Left hindlimb (tissue), 1 donor: ENCODE data around the gene PRKAR1B.

Experiments used
- DNase-seq: peaks from one replicate; pipeline ENCODE4 v3.0.0-alpha.2; 2018

The PRKAR1B gene

DNA sequence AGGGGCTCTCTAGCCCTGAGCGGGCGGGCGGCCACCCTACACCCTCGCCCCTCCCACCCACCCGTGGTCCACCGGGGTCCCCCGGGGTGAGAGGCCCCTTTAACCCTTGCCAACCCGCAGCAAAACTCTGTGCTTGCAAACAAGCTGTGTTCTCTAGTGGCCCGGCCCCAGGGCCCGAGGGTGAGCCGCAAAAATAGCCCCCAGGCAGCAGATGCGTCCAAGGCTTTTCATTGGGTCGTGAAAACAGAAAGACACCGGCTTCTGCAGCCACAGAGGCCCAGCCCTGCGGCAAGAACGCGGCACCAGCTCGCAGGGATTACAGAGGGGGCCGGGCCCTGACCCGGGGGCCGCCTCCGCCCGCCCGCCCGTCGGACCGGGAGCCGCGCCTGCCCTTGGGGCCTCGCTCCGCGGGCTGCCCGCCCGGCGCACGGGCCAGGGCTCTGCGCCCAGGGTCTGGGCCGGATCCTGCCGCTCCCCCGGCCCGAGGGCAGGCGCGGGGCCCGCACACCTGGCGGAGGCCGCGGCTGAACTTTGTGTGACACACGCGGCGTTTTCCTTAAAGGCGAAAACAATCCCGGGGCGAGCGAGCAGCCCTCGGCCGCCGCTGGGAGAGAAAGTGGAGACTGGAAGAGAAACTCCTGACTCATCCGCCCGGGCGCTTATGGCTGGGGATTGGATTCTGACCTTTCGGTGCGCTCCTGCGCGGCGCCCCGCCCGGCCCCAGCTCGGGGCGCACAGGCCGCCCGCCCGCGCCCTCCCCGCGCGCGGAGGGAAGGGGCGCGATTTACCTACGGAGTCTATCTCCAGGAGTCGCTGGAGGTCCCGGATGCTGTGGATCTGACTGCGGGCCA lies 210.2 kb downstream of the PRKAR1B start:
- DNase-seq: no peak

DNA sequence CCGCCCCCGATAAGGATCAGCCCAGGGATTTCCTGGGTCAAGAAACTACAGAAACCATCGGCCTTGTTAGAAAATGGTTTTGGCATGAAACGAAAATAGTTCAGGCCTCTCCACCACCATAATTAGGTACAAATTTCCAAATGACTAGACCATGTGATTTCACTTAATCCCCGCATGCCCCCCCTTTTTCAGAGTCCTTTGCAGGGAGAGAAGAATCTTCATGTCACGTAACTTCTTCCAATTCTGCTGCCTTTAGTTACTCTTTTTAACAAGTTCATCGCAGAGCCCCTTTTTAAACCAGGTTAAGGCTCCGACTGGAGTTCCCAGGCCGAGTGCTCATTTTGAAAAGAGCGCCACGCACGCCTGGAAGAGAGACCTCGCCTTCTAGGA lies 210.9 kb downstream of the PRKAR1B start:
- no peak for DNase-seq

DNA sequence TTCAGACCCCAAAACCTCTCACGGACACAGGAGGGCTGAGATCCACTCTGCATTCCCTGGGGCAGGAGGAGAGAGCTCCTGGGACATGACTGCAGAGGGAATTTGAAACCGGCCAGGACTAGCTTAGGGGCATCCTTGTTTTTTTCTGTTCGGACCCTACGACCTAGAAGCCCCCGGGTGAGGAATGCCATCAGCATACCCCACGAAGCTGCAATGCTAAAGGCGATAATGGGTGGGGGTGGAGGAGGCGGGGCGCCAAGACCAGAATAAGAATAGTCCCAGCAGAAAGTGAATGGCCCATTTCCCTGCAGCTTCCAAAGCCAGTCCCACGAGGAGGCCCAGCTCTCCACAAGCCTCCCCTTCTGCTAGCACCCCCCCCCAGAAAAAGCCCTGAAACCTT lies 211.5 kb downstream of the PRKAR1B start:
- DNase-seq: no peak

DNA sequence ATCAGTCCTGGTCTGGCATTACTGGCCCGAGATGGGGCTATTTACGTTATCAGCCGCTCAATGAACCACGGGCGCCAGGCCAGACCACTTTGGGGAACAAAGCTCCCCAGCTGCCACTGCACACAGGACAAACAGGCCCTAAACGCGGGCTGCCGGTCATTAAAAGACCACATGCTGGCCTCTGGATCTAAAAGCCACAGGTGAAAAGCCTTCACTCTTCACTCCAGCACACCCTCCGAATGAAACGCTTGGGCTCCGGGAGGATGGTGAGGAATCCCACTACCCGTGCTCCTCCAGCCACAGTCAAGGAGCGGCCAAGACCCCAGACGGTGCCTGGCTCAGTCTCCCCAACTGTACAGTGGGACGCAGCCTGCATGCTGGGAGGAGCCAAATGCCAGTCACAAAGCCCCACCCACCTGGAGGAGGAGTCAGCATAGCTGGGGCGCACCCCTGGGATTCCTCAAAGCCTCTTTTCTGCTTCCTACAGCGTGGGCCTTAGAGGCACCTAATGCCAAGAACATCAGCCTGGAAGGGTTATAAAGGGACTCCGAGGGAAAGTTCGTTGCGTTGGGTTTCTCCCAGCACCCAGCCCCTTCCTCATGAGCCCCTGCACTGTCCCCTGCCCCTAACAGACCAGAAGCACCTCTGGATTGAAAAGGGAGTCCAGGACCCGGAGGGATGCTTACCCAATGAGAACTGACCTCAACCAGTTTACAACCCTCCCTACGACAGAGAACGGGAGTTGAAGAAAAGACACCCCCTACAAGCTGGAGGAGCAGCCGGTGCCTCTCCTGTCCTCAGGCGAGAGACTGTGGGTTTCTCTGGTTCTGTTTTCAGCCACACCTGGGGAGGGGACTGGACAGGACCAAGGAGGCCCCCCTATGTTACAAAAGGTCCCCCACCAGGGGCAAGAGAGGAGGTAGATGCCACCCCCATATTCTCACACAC lies 212.2 kb downstream of the PRKAR1B start:
- no peak for DNase-seq

DNA sequence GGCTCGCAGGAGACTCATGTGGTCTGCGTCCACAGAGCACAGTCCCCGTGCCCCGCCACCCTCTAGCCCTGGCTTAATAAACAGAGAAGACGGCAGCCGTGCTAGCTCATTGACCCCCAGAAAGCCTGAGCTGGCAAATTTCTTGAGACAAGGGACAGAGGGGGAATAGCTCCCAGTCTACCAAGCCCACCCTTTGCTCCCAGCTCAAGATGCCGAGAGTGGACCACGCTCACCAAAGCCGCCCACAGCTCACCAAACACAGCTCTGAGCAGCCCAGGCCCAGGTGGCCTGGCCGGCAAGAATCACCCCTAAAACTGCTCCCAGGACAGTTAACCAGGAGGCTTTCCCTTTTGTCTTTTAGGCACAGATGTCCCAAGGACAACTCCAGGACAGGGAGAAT lies 212.8 kb downstream of the PRKAR1B start:
- DNase-seq: no peak

DNA sequence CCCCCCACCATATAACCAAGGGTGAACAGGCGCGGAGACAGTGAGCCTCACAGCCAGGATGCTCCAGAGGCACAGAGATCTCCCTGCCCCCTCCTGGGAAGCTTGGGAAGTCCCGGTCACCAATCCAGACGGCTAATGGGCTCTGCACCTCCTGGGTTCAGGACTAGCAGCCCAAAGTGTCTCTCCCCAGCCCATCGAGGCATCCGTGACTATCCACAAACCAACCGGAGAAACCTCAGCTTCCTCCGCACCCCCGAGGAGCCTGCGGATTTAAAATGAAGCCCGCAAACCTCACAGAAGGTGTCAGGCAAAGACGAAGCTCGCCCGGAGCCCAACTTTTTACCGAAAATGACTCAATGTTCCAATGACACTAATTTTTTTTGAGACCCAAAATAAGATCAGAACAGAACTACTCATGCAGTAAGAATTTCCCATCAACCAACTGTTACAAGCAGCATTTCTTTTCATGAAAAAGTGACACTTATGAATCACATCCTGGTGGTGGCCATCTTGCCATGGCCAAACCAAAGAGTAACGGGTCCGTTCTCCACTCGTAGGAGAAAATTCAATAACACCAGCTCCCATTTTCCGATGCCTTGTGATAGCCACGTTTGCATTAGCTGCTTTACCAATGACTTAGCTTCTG lies 213.4 kb downstream of the PRKAR1B start:
- DNase-seq: no peak

DNA sequence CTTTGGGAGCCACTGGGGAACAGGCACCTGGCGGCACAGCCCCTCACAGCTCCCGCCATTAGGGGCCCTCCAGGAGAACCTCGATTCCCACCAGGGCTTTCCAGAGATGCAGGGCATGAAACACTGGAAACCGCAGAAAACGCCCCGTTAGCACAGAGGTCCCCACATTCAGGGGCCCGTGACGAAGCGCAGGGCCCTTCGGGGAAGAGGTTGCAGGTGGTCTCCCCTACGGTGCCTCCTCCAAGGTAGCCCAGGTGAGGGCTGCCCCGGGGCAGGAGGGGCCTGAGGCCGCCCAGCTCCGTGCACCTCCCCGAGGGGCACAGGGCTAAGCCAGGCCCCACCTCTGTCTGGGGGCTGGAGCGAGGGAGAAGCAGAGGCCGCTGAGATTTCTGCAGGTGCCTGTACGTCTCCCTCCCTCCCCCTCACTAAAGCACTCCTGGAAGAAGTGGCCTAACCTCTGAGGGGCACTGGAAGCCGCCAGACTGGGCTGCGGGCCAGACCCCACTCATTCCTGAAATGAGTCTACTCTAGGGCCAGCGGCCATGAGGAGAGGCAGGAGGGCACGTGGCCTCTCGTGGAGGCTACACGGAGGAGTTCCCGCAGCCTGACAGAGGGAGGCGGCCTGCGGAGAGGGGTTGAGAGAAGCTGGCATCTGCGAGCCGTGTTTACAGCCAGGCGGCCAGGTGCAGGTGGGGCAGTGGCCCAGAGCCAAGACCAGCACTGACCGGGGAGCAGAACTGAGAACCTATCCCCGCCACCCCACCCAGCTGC lies 214.4 kb downstream of the PRKAR1B start:
- DNase-seq: no peak

DNA sequence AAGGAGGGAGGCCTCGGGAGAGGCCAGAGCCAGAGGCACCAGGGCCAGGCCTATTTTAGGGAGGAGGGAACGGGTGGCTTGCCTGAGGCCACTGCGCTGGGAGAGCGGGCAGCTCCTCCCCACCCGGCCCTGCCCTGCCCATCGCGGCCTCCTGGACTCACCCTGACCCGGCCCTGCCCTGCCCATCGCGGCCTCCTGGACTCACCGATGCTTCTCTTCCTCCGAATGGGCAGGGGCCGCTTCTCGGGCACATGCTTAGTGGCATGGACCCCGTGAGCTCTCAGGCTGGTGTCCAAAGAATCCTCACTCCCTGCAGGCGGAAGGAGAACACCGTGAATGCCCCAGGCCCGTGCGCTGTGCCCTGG lies 215.0 kb downstream of the PRKAR1B start:
- no peak for DNase-seq

DNA sequence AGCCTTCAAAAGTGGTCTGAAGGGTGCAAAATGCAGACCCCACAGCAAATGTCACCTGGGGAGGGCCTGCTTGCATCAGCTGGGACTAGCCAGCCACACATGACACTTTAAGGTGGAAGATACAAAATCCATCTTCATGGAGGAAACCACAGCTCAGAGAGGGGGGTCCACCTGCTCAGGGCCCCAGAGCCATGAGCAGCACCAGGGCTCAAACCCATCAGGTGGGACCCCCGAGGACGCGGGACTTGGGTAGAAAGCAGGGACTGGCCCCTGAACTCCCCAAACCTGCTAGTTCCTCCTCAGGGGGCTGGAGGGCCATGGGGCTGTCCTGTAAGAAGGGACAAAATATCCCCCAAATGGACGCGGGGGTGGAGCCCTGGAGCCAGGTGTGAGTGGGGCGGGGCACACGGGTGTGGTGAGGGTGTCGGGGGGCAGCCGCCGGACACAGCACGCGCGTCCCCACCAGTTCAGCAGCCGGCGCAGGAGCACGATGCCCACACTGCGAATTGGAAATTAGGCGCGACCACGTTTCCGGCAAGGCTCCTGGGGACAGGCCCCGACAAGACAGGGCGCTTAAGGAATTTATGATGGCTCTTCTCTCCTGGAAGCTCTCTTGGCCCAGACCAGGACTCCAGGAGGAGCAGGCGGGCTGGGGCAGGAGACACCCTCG lies 215.5 kb downstream of the PRKAR1B start:
- DNase-seq: peak; percentile 23

DNA sequence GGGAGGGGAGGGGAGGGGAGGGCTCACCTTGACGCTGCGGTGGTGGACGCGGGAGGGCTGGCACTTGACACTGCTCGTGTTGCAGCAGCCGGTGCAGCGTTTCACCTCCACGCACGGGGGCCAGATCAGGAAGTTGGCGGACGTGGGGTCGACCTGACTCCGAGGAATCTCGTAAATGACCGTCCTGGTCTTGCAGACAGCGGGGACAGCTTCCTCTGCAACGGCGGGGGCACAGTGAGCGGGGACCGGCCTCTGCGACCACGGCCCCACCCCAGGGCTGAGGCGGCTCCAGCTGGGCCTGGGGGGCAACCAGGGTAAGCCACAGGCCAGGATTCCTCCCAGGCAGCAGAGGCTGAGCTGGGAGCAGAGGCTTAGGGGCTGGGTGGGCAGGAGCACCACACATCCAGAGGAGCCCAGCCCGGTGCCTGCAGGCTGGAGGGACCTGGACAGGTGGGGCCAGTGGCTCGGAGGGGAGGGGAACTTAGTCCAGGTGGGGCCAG lies 216.2 kb downstream of the PRKAR1B start:
- DNase-seq: peak; percentile 12

DNA sequence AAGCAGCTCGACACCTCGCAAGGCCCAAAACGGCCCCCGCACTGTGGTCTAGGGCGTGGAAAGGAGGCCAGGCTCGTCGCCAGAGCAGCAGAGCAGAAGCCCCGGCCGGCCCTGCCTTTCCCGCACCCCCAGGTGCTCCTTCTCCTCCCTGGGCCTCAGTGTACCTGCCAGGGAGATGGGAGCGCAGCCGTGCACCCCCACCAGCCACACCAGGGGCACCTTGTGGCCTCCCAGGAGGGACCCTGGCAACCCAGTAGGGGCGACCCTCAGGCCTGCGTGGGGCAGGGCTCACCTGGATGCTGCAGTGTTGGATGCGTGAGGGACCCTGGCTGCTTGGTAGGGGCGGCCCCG lies 217.0 kb downstream of the PRKAR1B start:
- DNase-seq: peak; percentile 23

DNA sequence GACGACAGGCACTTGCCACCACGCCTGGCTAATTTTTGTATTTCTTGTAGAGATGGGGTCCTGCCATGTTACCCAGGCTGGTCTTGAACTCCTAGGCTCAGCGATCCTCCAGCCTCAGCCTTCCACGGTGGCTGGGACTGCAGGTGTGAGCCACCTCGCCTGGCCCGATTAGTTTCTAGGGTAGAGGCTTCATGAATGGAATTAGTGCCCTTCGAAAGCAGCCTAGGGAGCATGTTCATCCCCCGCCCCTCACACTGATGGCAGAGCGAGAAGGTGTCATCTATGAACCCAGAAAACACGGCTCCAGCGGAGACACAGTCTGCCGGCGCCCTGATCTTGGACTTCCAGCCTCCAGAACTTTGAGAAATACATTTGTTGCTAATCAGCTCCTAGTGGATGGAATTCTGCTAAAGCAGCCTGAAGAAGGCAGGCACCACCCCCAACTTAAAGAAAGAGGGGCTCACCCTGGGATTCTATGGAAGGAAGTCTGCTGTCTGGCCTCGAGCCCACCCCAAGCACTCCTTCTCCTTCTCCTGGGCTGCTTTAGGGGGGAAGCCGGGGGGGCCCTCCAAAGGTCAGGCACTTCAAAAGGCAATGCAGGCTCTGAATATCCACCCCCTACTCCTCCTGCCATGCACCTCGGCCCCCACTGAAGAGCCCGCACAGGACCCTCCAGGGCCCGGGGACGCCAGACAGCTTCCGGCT lies 217.5 kb downstream of the PRKAR1B start:
- DNase-seq: peak; percentile 19

DNA sequence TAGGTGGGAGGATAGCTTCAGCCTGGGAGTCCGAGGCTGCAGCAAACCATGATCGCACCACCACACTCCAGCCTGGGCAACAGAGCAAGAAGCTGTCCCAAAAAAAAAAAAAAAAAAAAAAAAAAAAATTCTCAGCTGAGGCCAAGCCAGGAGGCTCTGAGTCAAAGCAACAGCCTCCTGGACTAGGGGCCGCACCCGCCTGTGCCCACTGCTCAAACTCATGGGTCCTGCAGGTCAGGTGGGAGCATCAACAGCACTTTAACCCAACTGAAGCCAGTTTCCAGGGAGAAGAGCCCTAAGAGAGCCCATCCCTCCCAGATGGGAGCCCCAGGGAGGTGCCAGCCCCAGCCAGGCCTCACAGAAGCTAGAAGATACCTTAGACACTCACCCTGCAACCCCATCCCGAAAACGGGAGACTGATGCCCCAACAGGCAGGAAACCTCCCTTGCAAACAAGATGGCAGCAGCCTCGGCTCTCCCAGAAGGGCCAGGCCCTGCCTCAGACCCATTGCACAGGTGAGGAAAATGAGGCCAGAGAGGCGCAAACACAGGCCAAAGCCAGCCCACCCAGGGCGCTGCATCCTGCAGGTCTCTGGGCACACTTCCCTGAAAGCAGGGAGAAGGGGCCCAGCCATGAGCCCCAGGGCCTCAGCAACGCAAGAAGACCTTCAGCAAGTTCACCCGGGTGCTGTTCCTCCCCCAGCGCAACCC lies 218.5 kb downstream of the PRKAR1B start:
- no peak for DNase-seq

DNA sequence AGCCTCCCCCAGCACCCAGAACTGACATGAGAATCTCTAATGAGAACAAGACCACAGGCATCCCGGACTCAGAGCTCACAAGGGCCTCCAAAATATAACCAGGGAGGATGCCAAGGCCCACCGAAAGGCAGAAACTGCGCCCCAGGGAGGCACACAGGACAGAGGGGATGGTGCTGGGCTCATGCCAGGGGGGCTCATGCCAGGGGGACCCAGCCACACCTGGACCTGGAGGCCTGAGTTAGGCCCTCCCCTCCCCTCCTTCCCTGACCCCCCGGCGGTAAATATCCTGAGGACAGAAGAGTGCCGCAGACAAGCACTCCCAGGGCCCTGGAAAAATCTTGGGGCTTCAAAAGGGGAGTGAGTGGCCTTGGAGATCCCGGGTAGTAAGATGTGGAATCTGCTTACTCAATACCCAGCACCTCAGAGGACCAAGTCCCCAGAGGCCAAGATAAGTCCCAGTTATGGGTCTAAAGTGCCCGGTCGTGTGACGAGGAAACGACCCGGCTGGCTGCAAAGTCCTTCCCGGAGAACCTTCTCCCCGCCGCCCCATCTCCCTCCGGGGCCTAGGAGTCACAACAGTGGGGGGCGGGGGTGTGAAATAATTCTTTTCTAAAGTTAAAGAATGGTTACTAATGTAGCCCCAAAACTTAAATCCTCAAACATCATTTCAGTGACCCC lies 219.3 kb downstream of the PRKAR1B start:
- DNase-seq: peak; percentile 22

DNA sequence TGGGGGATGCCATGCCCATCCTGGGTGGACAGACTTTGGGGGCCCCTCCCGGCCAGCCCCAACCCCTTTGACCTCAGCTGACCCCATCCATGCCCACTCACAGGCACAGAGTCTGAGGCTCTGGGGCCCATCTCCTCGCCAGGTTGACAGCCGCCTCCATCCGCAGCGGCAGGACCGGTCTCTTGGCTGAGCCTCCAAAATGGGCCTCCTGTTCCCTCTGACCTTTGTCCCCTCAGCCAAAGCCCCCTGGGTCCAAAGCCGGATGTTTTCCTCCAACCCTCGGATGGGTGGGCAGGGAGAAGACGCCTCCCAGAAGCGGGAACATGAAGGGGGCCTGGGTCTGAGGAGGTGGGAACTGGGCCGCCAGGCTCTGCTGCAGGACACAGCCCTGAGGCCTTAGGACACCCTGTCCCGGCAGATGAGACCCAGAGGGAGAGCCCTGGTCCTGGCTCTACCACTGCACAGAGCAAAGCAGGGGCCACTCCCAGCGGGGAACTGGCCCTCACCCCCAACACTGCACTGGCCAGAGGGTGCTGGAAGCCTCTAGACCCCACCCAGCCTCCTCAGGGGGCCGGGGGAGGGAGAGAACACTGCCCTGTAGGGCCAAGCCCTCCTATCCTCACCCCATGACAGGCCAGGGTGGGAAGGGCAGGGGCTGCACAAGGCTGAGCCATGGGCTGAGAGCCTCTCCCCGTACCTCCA lies 220.0 kb downstream of the PRKAR1B start:
- peak; percentile 24 for DNase-seq

DNA sequence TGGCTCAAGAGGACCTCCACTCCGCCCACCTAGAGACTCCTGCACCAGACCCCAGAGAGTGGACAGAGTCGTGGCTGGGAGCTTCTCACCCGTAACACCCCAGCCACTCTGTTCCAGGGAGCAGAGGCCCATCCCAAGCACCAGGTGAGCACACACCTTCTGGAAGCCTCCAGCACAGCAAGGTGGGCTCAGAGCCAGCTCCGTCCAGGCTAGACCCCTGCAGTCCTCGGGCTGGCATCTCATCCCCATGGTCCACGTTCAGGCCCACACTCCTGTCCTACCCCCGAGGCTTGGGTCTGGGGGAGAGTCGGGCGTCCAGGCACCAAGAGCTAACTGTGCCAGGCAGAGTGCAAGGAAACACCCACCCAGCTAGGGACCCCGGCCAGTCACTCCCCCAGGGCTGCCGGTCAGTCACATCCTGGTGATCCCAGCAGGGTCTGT lies 220.7 kb downstream of the PRKAR1B start:
- peak; percentile 29 for DNase-seq

DNA sequence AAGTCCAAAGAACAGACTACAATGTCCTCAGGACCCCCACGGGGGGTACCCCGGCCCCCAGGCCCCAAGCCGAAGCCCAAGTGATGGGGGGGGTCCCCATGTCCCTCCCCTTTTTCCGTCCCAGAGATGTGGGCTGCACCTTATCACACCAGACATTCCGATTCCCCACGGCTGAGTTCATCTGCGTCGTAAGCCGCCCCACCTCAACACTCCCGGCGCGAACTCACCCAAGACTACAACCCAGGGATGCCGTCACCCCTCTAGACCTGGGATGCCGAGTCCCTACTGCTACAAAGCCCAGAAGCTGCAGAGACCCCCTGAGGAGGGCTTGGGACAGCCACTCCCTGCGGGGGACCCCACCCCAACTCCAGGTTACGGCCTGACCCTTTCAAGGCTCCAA lies 221.9 kb downstream of the PRKAR1B start:
- DNase-seq: peak; percentile 26

DNA sequence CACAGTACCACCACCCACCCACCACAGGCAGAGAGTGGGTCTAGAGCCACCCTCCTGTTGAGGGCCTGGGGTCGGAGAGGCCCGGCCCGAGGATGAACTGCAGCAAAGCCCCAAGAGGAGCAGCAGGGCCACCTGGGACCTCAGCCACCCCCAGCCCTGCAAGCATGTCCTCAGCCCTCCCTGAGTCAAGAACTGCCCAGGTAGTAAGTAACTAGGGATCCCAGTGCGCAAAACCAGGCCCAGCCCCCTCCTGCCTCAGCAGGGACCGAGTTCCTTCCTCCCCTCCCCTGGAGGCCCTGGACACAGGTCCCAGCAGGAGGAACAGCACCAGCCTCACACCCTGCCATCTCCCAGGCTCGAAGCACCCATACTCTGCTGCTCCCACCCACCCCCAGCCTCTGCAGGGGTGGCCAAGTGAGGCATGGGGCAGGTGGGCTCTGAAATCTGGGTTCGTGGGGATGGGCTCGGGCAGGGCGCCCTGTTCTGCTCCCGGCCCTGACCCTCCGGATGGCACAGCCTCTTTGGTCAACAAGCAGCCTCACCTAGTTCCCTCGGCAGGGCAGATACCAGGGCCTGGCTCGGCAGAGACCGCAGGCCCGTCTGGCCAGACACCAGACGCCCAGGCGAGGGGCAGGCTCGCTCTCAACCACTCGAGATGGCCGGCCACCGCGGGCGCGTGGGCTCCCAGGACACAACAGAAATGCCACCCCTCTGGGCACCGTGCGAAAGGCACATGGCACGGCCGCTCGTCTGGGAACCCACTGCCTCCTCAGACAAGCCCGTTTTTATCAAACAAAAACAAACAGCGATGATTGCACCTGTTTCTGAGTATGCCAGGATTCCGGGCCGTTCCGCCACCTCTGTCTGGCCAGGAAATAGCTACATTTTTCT lies 222.6 kb downstream of the PRKAR1B start:
- DNase-seq: peak; percentile 24
